ENCODE data around the gene MLX.
"Not testable (repeated sequence)": the region's sequence is repeated elsewhere in the genome, so short reads cannot be mapped to it uniquely, and the experiment has no call there.

The MLX gene

GRCh38 chr17:42555122-42555622, 11.7 kb upstream of the MLX start:
- DNase-seq (ENCODE audit: low read depth) = no peak

GRCh38 chr17:42555961-42556617, 10.8 kb upstream of the MLX start:
- DNase-seq (ENCODE audit: low read depth) = not testable (repeated sequence)

- DNase-seq (ENCODE audit: low read depth) = no peak
These were observed 7.8 kb upstream of the MLX start for GRCh38 chr17:42559075-42559474.

GRCh38 chr17:42560246-42560645, 6.7 kb upstream of the MLX start:
- DNase-seq (ENCODE audit: low read depth) = no peak

- peak; percentile 87 for DNase-seq (ENCODE audit: low read depth)
These were observed 5.0 kb upstream of the MLX start, which contains the start of gene COASY for GRCh38 chr17:42561897-42562387. Gene COASY (plus strand): TSS chr17:42562148. CDS start chr17:42562623, 475 bp downstream.

GRCh38 chr17:42562388-42563142, 4.3 kb upstream of the MLX start:
- no peak for DNase-seq (ENCODE audit: low read depth)

GRCh38 chr17:42563143-42563509, 3.8 kb upstream of the MLX start:
- DNase-seq (ENCODE audit: low read depth) = no peak

- no peak for DNase-seq (ENCODE audit: low read depth)
These were observed 3.4 kb upstream of the MLX start for GRCh38 chr17:42563543-42563942.

GRCh38 chr17:42563950-42564349, 3.0 kb upstream of the MLX start:
- DNase-seq (ENCODE audit: low read depth) = no peak

GRCh38 chr17:42564815-42565522, 1.9 kb upstream of the MLX start:
- DNase-seq (ENCODE audit: low read depth) = no peak

- no peak for DNase-seq (ENCODE audit: low read depth)
These were observed 1.2 kb upstream of the MLX start for GRCh38 chr17:42565523-42566214.

- no peak for DNase-seq (ENCODE audit: low read depth)
These were observed 551 bp upstream of the MLX start for GRCh38 chr17:42566215-42566882.

GRCh38 chr17:42568341-42569111, 1.6 kb downstream of the MLX start:
- no peak for DNase-seq (ENCODE audit: low read depth)

GRCh38 chr17:42571435-42572225, 4.7 kb downstream of the MLX start:
- no peak for DNase-seq (ENCODE audit: low read depth)

GRCh38 chr17:42573095-42573494, 6.2 kb downstream of the MLX start:
- DNase-seq (ENCODE audit: low read depth) = no peak

GRCh38 chr17:42574463-42574862, 7.6 kb downstream of the MLX start:
- no peak for DNase-seq (ENCODE audit: low read depth)

- no peak for DNase-seq (ENCODE audit: low read depth)
These were observed 10.2 kb downstream of the MLX start for GRCh38 chr17:42577140-42577531.

GRCh38 chr17:42577532-42578281, 10.8 kb downstream of the MLX start, which contains the start of gene PSMC3IP:
Gene PSMC3IP (minus strand): TSS chr17:42577729. CDS start chr17:42577686, 43 bp downstream.
- peak; percentile 86 for DNase-seq (ENCODE audit: low read depth)

- DNase-seq (ENCODE audit: low read depth) = peak; percentile 51
These were observed 11.5 kb downstream of the MLX start for GRCh38 chr17:42578282-42578869.

All from stimulated activated CD8-positive, alpha-beta memory T cell treated with anti-CD3 and anti-CD28 coated beads, Interleukin-12 subunit alpha, Interleukin-12 subunit beta, amount 100 ng/mL, for 1 hour (primary cell).